ENCODE measurements around the gene TTC7B.

Gene TTC7B

GRCh38 chr14:90569606-90570387 lies 246.4 kb downstream of the TTC7B start:
- DNase-seq (ENCODE audit: insufficient read length, low spot score) (no peak), FAIRE-seq (no peak)

GRCh38 chr14:90569201-90569600 lies 247.0 kb downstream of the TTC7B start:
- no peak for FAIRE-seq
- no peak for DNase-seq (ENCODE audit: insufficient read length, low spot score)

DNA sequence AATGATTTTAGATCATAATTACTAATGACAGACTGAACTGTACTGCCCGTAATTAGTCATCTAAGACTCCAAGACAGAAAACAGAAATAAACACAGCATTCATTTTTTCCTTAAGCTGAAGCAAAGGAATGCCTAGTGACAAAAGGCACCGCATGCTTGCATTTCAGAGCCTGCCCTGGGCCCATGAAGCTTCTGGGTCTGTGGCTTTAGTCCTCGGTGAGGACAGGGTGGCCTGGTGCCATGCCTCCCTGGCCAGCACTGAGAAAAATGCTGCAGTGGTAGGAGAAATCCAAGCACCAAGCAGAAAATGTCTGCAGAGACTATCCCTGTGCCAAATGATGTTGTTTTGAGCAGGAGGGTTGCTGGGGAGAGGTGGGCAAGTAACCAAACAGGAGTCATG lies 247.8 kb downstream of the TTC7B start:
- no peak for FAIRE-seq

DNA sequence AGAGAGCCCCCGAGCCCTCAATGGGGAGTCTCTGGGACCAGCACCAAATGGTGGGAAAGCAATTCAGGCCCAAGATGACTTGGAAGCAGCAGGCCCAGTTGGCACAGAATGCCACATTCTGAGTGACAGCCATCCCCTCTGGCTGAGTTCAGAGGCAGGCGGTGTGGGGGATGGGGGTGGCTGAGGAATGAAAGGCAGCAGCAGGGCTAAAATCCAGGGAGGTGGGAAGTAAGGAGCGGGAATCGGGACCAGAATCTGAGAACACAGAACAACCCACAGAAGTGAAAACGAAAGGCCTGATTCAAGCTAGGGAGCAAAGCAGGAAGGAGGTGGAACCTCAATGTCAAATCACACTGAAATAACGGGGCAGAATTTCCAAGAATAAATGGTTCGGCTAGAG lies 248.2 kb downstream of the TTC7B start:
- DNase-seq (ENCODE audit: insufficient read length, low spot score) = no peak
- FAIRE-seq = no peak

More for the DNA sequence above, 247.8 kb downstream of the TTC7B start:
- no peak for DNase-seq (ENCODE audit: insufficient read length, low spot score)

GRCh38 chr14:90567191-90567590 lies 249.0 kb downstream of the TTC7B start:
- DNase-seq (ENCODE audit: insufficient read length, low spot score) = no peak
- no peak for FAIRE-seq

DNA sequence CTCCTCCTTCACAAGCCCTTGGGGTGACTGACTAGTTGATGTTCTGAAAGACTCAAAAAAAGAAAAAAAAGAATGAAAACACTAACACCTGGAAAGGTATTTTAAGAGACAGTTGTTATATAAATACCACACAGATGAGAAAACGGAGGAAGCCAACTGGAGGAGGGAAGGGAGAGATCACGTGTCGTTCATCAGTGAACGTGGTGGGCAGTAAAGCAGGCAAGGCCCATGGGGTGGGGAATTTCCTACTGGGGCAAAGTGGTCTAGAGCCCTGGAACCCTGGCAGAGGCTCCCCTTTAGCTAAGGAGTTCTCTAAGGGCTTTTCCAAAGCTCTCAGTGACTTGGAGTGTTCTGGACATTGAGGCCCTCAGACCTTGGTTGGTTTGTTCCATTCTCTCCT lies 249.7 kb downstream of the TTC7B start:
- FAIRE-seq = no peak
- no peak for DNase-seq (ENCODE audit: insufficient read length, low spot score)

DNA sequence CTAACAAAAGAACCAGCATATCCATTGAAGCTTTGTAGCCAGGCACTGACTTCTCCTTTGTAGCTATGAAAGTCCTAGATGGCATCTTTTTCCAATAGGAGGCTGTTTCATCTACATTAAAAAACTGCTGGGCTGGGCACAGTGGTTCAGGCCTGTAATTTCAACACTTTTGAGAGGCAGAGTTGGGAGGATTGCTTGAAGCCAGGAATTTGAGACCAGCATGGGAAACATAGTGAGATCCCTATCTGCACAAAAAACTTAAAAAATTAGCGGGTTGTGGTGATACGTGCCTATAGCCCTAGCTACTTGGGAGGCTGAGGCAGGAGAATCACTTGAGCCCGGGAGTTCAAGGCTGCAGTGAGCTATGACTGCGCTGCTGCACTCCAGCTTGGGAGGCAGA lies 251.7 kb downstream of the TTC7B start:
- FAIRE-seq = no peak

DNA sequence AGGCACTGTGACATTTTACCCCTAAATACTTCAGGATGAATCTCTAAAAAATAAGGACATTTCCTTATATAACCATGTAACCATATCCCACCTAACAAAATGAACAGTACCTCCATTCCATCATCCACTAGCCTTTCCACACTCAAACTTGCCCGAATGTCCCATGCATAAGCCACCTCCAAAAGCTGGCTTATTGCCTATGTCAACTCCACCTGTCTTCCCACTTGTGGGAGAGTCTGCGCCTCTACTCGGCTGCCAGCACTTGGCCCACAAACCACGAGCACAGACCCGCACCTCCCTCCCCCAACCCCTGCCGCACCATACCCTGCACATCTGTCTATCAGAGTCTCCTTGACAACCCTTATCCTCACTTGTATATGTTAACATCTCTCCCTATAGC lies 253.6 kb downstream of the TTC7B start:
- DNase-seq (ENCODE audit: insufficient read length, low spot score) = no peak
- no peak for FAIRE-seq

More for the DNA sequence above, 251.7 kb downstream of the TTC7B start:
- no peak for DNase-seq (ENCODE audit: insufficient read length, low spot score)

- no peak for FAIRE-seq
- no peak for DNase-seq (ENCODE audit: insufficient read length, low spot score)
Measured at GRCh38 chr14:90561920-90562319, 254.3 kb downstream of the TTC7B start.

GRCh38 chr14:90560991-90561390 lies 255.2 kb downstream of the TTC7B start:
- DNase-seq (ENCODE audit: insufficient read length, low spot score) (no peak), FAIRE-seq (no peak)

DNA sequence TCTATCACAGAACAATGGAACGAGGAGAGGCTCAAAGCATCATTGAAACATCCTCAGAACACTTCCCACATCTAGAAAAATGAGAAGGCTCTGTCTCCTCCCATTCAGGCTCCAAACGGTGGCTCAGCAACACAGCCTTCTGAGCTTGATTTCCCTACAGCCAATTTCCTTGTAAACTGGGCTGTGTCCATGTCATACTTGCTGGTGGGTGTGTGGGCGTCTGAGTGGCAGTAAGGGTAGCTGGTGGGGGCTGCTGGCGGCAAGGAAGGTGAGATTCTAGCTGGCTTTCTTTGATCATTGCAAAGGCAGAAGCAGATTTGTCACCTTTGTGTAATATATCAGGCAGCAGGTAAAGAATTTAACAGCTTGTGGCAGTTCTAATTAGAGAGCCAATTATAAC lies 255.7 kb downstream of the TTC7B start:
- FAIRE-seq (no peak), DNase-seq (ENCODE audit: insufficient read length, low spot score) (no peak)

DNA sequence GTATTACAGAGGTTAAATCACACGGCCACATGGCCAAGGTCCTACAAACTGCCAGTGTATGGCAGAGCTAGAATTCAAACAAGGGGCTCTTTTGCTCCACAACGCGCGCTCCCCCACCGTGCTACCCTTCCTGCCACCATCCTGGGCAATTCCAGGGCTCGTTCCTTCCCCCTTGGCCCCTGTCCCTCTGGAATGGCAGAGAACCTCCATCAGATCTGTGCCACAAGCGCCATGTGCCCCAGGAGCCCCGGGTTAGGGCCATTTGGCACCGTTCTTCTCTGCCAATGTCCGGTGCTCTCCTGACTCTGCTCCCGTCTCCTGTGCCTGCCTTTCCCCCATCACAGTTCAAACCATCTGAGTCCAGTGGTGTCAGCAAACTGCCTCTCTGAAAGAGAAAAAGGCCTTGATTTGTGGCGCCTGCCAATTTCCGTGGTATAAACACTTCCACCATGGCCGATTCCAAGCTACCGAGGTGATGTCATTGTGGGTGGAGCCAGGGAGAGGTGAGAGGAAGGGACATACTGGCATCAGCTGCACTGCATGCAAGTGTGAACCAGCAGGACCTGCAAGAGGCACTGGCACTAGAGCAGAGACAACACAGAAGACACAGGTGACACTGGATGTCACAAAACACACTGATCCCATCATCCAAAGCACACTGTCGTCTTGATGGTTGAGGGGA lies 256.3 kb downstream of the TTC7B start:
- FAIRE-seq = no peak
- DNase-seq (ENCODE audit: insufficient read length, low spot score) = no peak

DNA sequence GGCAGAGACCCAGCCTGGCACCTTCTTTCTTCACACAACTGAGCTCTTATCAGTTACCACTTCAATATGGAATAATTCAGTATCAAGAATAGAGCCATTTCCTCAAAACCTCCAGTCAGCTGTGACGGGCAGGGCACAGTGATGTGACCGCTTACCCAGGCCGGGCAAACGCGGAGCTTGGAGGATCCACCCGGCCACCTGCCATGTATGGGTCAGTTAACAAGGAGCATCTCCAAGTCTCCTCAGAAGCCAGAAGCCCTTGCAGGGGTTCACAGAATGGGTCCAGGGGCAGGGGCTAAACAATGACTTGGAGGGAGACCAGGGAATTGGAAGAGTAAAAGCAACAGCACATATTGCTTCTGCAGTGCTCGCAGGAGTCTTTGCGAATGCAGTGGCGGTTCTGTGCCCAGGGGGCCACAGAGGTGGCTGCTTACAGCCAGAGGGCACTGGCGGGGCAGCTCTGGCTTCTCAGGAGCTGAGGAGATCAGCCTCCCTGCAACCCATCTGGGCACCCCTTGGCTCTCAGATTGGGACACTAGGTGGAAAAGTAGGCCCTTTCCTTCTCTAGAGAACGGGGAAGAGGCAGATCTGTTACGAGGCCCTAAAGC lies 257.1 kb downstream of the TTC7B start:
- no peak for FAIRE-seq
- DNase-seq (ENCODE audit: insufficient read length, low spot score) = no peak

DNA sequence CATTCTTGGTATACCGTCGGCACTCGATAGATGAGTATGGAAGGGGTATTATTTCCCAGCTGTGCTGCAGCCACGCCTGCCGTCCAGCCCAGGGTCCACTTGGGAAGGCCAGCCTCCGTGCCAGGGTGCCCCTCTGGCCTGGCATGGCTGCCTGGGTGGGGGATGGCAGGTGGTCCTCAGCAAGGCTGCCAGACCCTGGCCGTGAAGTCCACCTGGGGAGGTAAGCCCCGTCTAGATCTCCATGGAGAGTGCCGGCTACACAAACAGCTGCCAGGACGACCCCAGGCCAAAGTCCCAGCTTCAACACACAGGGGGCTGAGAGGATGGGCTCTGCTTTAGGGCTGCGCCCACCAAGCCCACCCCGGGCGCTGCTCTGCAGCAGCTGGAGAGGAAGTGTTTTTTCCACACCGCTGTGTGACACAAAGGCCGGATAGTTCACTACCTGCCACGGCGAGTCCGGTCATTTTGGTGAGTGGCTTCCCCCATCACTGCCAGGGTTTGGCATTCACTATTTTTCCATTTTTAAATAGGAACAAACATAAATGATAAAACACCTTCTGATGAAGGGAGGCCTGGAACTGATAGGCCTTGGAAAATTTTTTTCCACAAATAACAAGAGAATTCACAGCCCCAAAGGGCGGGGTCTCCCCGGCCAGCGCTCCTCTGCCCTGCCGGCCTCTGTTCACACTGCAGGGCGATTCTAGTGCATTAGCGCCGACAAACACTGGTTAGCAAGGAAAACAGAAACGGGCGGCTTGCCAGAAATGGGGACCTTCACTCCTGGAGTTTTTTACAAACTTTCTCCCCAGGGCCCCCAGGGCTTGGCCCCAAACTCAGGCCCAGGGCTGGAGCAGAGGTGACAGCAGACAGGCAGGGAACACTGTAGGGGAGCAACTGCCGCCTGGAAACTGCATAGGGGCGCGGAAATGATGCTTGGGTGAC lies 257.9 kb downstream of the TTC7B start:
- DNase-seq (ENCODE audit: insufficient read length, low spot score) (no peak), FAIRE-seq (no peak)

DNA sequence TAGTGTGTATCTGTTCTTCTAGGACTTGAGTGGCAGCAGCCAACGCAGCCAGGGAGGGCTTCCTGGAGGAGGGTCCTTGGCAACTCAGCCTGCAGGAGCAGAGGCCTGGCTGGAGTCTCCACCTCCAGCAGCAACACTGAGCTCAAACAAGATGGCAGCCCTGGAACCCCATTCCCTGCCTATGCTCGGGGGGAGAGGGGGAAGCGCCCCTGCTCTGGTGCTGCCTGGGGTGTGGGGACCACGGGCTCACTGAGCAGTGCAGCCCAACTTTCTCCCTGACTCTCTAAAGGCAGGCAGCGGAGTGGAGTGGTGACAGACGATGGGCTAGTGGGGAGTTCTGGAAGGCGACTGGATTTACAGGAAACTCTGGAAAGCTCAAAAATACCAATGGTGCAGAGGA lies 258.7 kb downstream of the TTC7B start:
- DNase-seq (ENCODE audit: insufficient read length, low spot score) (no peak), FAIRE-seq (no peak)

DNA sequence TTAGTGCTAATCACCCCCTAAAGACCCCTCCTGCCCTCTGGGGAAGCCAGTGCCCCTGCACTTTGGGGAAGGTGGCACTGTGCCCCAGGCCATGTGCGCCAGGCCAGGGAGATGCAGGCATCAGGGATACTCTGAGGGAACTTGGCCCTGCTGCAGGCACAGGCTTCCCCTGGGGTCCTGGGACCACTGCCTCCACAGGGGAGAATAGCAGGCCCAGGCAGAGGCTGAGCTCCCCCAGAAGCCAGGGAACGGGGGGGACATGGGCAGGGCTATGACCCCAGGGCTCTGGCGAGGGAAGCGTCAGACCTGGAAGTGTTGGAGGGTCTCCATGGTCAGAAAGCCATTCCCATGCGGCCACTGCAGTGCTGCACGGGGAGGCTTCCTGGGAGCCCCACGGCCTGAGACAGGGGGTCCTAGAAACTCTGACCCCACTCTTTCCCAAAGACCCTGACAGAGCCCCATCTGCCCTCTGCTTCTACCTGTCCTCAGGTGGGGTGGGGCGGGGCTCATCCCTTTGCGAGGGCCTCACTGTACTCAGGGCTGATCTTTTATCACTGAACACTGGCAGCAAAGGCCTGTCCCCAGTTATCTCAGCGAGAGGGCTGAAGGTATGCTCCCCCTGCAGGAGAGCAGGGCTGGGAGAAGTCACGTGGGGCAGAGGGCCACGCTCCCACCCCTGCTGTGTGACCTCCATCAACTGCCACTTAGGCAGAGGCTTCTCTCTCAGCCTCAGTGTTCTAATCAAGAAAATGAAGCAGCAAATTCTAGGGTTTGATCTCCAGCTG lies 259.4 kb downstream of the TTC7B start:
- no peak for DNase-seq (ENCODE audit: insufficient read length, low spot score)
- no peak for FAIRE-seq

DNA sequence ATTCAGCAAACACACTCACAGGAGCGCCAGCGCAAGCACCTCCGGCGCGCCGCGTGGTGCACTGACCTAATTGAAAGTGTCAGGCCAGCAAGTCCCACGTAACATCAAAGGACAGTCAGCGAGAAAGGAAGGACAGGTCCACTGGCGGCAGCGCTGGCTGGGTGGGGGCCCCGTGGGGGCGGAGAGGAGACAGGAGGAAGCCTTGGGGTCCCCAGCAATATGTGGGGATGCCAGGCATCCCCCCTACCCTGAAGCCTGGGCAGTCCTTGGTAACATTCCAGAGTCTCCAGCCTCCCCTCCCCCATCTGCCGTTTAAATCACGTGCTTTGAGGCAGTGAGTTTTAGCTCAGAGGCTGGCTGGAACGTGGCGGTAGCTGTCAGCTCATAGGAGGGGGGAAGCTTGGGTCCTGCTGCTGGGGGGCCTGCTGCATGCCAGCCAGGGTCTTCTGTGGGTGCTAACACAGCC lies 260.2 kb downstream of the TTC7B start:
- DNase-seq (ENCODE audit: insufficient read length, low spot score) = no peak
- FAIRE-seq = no peak

- no peak for FAIRE-seq
- no peak for DNase-seq (ENCODE audit: insufficient read length, low spot score)
Measured at GRCh38 chr14:90555126-90556011, 260.9 kb downstream of the TTC7B start.

- no peak for FAIRE-seq
- DNase-seq (ENCODE audit: insufficient read length, low spot score) = no peak
Measured at GRCh38 chr14:90554341-90554740, 261.9 kb downstream of the TTC7B start.
